ENCODE measurements around the gene SNRNP70. TPM values are rescaled to one million over a fixed set of nuclear protein-coding genes. Genes with fewer than 3 reads are reported as not detected.

Gene SNRNP70
- total and polyA plus RNA-seq, 2 of the 13 experiments (the other 11 are each of a cell fraction or from before 2014, with no cell fraction given) = 150 to 210 TPM

DNA sequence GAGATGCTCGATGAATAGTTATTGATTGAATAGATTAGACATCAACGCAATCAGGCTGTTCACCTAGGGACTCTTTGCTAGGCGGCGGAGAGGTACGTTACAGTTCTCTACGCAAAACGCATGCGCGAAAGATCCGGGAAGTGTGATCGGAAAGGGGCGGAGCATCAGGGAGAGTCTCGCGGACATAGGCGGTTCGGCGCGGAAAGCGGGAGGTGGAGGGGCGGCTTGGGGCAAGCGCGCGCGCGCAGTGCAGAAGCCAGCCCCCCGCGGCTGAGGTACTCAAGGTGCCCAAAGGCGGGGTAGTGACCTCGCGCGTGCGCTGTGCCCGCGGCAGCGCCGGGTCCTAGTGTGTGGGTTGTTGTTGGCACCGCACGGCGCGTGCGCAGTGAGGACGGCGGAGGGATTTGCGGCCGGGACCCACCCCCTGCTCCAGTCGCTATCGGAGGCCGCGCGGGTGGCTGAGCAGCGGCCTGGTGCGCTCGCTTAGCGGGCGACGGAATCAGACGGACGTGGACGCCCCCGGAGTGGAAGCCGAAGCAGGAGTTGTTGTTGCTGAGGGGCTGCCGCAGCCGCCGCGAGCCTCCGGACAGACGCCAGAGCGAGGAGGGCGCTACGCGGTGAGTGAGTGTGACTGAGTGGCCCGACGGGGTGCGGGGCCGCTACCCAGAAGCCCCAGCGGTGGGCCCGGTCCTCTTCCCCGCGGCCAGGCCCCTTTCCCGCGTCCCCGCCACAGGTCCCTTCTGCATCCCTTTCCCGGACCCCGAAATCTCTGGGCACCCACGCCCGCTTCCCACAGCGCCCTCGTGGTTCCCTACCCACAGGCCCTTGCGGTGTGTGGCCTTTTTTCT is at the start of gene SNRNP70 (continued):
- TF ChIP-seq, protein P1, sequence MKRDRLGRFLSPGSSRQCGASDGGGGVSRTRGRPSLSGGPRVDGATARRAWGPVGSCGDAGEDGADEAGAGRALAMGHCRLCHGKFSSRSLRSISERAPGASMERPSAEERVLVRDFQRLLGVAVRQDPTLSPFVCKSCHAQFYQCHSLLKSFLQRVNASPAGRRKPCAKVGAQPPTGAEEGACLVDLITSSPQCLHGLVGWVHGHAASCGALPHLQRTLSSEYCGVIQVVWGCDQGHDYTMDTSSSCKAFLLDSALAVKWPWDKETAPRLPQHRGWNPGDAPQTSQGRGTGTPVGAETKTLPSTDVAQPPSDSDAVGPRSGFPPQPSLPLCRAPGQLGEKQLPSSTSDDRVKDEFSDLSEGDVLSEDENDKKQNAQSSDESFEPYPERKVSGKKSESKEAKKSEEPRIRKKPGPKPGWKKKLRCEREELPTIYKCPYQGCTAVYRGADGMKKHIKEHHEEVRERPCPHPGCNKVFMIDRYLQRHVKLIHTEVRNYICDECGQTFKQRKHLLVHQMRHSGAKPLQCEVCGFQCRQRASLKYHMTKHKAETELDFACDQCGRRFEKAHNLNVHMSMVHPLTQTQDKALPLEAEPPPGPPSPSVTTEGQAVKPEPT (CRISPR knock-in tag; IDR thresholded peaks at IDR 0.05; ENCODE audit: low read depth) = no peak
- peak; percentile 65; the same call in 1 of the 2 replicates for TF ChIP-seq ZNF354B (CRISPR knock-in tag; IDR thresholded peaks at IDR 0.05)
- peak; percentile 42; the same call in 1 of the 2 replicates for TF ChIP-seq KLF11 (CRISPR knock-in tag; IDR thresholded peaks at IDR 0.05)
- TF ChIP-seq, protein P2, sequence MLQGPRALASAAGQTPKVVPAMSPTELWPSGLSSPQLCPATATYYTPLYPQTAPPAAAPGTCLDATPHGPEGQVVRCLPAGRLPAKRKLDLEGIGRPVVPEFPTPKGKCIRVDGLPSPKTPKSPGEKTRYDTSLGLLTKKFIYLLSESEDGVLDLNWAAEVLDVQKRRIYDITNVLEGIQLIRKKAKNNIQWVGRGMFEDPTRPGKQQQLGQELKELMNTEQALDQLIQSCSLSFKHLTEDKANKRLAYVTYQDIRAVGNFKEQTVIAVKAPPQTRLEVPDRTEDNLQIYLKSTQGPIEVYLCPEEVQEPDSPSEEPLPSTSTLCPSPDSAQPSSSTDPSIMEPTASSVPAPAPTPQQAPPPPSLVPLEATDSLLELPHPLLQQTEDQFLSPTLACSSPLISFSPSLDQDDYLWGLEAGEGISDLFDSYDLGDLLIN (CRISPR knock-in tag; IDR thresholded peaks at IDR 0.05; ENCODE audit: borderline replicate concordance) = no peak
- peak; percentile 63; the same call in 1 of the 2 replicates for TF ChIP-seq ZSCAN21 (CRISPR knock-in tag; IDR thresholded peaks at IDR 0.05; ENCODE audit: borderline replicate concordance)
- TF ChIP-seq, protein P3, sequence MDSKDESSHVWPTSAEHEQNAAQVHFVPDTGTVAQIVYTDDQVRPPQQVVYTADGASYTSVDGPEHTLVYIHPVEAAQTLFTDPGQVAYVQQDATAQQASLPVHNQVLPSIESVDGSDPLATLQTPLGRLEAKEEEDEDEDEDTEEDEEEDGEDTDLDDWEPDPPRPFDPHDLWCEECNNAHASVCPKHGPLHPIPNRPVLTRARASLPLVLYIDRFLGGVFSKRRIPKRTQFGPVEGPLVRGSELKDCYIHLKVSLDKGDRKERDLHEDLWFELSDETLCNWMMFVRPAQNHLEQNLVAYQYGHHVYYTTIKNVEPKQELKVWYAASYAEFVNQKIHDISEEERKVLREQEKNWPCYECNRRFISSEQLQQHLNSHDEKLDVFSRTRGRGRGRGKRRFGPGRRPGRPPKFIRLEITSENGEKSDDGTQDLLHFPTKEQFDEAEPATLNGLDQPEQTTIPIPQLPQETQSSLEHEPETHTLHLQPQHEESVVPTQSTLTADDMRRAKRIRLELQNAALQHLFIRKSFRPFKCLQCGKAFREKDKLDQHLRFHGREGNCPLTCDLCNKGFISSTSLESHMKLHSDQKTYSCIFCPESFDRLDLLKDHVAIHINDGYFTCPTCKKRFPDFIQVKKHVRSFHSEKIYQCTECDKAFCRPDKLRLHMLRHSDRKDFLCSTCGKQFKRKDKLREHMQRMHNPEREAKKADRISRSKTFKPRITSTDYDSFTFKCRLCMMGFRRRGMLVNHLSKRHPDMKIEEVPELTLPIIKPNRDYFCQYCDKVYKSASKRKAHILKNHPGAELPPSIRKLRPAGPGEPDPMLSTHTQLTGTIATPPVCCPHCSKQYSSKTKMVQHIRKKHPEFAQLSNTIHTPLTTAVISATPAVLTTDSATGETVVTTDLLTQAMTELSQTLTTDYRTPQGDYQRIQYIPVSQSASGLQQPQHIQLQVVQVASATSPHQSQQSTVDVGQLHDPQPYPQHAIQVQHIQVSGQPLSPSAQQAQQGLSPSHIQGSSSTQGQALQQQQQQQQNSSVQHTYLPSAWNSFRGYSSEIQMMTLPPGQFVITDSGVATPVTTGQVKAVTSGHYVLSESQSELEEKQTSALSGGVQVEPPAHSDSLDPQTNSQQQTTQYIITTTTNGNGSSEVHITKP (CRISPR knock-in tag; IDR thresholded peaks at IDR 0.05; ENCODE audit: low read depth) = peak; percentile 55
- peak; percentile 85; the same call in 1 of the 2 replicates for TF ChIP-seq NAIF1 (CRISPR knock-in tag; IDR thresholded peaks at IDR 0.05; ENCODE audit: borderline replicate concordance)
- peak; percentile 62 for TF ChIP-seq SP5 (CRISPR knock-in tag; IDR thresholded peaks at IDR 0.05; ENCODE audit: borderline replicate concordance, low read depth)
- TF ChIP-seq, protein P4, sequence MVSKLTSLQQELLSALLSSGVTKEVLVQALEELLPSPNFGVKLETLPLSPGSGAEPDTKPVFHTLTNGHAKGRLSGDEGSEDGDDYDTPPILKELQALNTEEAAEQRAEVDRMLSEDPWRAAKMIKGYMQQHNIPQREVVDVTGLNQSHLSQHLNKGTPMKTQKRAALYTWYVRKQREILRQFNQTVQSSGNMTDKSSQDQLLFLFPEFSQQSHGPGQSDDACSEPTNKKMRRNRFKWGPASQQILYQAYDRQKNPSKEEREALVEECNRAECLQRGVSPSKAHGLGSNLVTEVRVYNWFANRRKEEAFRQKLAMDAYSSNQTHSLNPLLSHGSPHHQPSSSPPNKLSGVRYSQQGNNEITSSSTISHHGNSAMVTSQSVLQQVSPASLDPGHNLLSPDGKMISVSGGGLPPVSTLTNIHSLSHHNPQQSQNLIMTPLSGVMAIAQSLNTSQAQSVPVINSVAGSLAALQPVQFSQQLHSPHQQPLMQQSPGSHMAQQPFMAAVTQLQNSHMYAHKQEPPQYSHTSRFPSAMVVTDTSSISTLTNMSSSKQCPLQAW (CRISPR knock-in tag; IDR thresholded peaks at IDR 0.05) = peak; percentile 35; the same call in 1 of the 2 replicates
- TF ChIP-seq NCOA5 (CRISPR knock-in tag; IDR thresholded peaks at IDR 0.05) = 0 out of 2 replicates have a peak, but pooled peaks have one; percentile 36
- TF ChIP-seq, protein P5, sequence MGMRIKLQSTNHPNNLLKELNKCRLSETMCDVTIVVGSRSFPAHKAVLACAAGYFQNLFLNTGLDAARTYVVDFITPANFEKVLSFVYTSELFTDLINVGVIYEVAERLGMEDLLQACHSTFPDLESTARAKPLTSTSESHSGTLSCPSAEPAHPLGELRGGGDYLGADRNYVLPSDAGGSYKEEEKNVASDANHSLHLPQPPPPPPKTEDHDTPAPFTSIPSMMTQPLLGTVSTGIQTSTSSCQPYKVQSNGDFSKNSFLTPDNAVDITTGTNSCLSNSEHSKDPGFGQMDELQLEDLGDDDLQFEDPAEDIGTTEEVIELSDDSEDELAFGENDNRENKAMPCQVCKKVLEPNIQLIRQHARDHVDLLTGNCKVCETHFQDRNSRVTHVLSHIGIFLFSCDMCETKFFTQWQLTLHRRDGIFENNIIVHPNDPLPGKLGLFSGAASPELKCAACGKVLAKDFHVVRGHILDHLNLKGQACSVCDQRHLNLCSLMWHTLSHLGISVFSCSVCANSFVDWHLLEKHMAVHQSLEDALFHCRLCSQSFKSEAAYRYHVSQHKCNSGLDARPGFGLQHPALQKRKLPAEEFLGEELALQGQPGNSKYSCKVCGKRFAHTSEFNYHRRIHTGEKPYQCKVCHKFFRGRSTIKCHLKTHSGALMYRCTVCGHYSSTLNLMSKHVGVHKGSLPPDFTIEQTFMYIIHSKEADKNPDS (CRISPR knock-in tag; IDR thresholded peaks at IDR 0.05) = no peak
- no peak for TF ChIP-seq PCBP2 (optimal IDR thresholded peaks at IDR 0.05; ENCODE audit: low read depth, low read length, poor library complexity, severe bottlenecking)
- TF ChIP-seq ZNF333 (CRISPR knock-in tag; IDR thresholded peaks at IDR 0.05; ENCODE audit: borderline replicate concordance) = no peak
- no peak for TF ChIP-seq RFX3 (CRISPR knock-in tag; IDR thresholded peaks at IDR 0.05)
- TF ChIP-seq DMAP1 (CRISPR knock-in tag; IDR thresholded peaks at IDR 0.05) = peak; percentile 99
